WTC11 (cell line): ENCODE results near the gene PRR35. TPM values are rescaled to one million over a fixed set of nuclear protein-coding genes. Genes with fewer than 3 reads are reported as not detected.

ENCODE experiments used
- ATAC-seq: fragments of 200-7000 bp; cut with Tn5 transposase; 2 replicates; pipeline ENCODE4 v1.10.0; 2021; ENCODE audit warnings: mild to moderate bottlenecking, moderate library complexity
- CTCF ChIA-PET: fragments of 300-600 bp; sonication (Branson Sonifier 250); formaldehyde crosslinking; loops from one replicate; lab custom pipeline; 2021; ENCODE audit warnings: antibody characterized with exemption; lab: Charles Lee
- POLR2A ChIA-PET: fragments of 350-600 bp; sonication (Branson Sonifier 250); formaldehyde crosslinking; loops from one replicate; lab custom pipeline; 2021; ENCODE audit warnings: antibody characterized with exemption; lab: Charles Lee
- DNase-seq: peaks from one replicate; pipeline ENCODE4 v3.0.0; 2021; ENCODE audit warnings: low spot score
- H3K27ac Mint-ChIP-seq: 2 replicates; pipeline ENCODE4 v1.8.0; 2021; ENCODE audit warnings: mixed read lengths
- H3K27me3 Mint-ChIP-seq: 2 replicates; pipeline ENCODE4 v1.8.0; 2021; ENCODE audit warnings: low read depth, mild to moderate bottlenecking, moderate library complexity, mixed read lengths
- H3K36me3 Mint-ChIP-seq: 2 replicates; pipeline ENCODE4 v1.8.0; 2021; ENCODE audit warnings: mixed read lengths
- H3K4me1 Mint-ChIP-seq: 2 replicates; pipeline ENCODE4 v1.8.0; 2022; ENCODE audit warnings: mixed read lengths
- H3K4me3 Mint-ChIP-seq: 2 replicates; pipeline ENCODE4 v1.8.0; 2021; ENCODE audit warnings: mild to moderate bottlenecking, moderate library complexity, mixed read lengths
- H3K9me3 Mint-ChIP-seq: 2 replicates; pipeline ENCODE4 v1.8.0; 2021; ENCODE audit warnings: mixed read lengths
- ATF1 ChIP-seq: sonication (generic); formaldehyde crosslinking; IDR thresholded peaks from 2 replicates; pipeline ENCODE4 v1.8.1; 2023; ENCODE audit warnings: mild to moderate bottlenecking, moderate library complexity, missing genetic modification reagents
- CBFB ChIP-seq: sonication (generic); formaldehyde crosslinking; IDR thresholded peaks from 2 replicates; pipeline ENCODE4 v1.8.1; 2022; ENCODE audit warnings: mild to moderate bottlenecking, low read depth, missing genetic modification reagents
- FOXP1 ChIP-seq: sonication (generic); formaldehyde crosslinking; IDR thresholded peaks from 2 replicates; pipeline ENCODE4 v1.8.0; 2022; ENCODE audit warnings: missing genetic modification reagents, mild to moderate bottlenecking, moderate library complexity, borderline replicate concordance
- IRF2 ChIP-seq: sonication (generic); formaldehyde crosslinking; IDR thresholded peaks from 2 replicates; pipeline ENCODE4 v1.8.0; 2022; ENCODE audit warnings: low read depth, missing genetic modification reagents, borderline replicate concordance
- KAT7 ChIP-seq: sonication (generic); formaldehyde crosslinking; IDR thresholded peaks from 2 replicates; pipeline ENCODE4 v1.8.1; 2023; ENCODE audit warnings: missing genetic modification reagents, mild to moderate bottlenecking, borderline replicate concordance
- TEAD4 ChIP-seq: sonication (generic); formaldehyde crosslinking; IDR thresholded peaks from 2 replicates; pipeline ENCODE4 v1.8.0; 2022; ENCODE audit warnings: mild to moderate bottlenecking, missing genetic modification reagents
- ZNF671 ChIP-seq: fragments of 250-450 bp; sonication (Bioruptor Pico); IDR thresholded peaks from 2 replicates; pipeline ENCODE4 v1.8.0; 2021; ENCODE audit warnings: mild to moderate bottlenecking
- total RNA-seq: library from RNA; stranded (reverse); gene quantifications from 3 replicates; pipeline ENCODE4 v1.2.3, GENCODE V29; 2021
- TF ChIP-seq, protein P1 (sequence below): fragments of 250-450 bp; sonication (Bioruptor Pico); IDR thresholded peaks from 2 replicates; pipeline ENCODE4 v1.8.0; 2021; ENCODE audit warnings: mild to moderate bottlenecking
- TF ChIP-seq, protein P2 (sequence below): sonication (generic); formaldehyde crosslinking; IDR thresholded peaks from 2 replicates; pipeline ENCODE4 v1.8.1; 2023; ENCODE audit warnings: mild to moderate bottlenecking, missing genetic modification reagents
- TF ChIP-seq, protein P3 (sequence below): sonication (generic); formaldehyde crosslinking; IDR thresholded peaks from 2 replicates; pipeline ENCODE4 v1.8.1; 2022; ENCODE audit warnings: low read depth, mild to moderate bottlenecking, moderate library complexity, missing genetic modification reagents, borderline replicate concordance
- TF ChIP-seq, protein P4 (sequence below): fragments of 250-450 bp; sonication (Bioruptor Pico); IDR thresholded peaks from 2 replicates; pipeline ENCODE4 v1.9.0; 2021; ENCODE audit warnings: mild to moderate bottlenecking
- TF ChIP-seq, protein P5 (sequence below): sonication (generic); formaldehyde crosslinking; IDR thresholded peaks from 2 replicates; pipeline ENCODE4 v1.8.1; 2023; ENCODE audit warnings: mild to moderate bottlenecking, missing genetic modification reagents, borderline replicate concordance
- TF ChIP-seq, protein P6 (sequence below): sonication (generic); formaldehyde crosslinking; IDR thresholded peaks from 2 replicates; pipeline ENCODE4 v1.8.0; 2022; ENCODE audit warnings: missing genetic modification reagents

PRR35 gene
- total RNA-seq, 1 experiment from 2014 or later: 0.72 TPM

DNA sequence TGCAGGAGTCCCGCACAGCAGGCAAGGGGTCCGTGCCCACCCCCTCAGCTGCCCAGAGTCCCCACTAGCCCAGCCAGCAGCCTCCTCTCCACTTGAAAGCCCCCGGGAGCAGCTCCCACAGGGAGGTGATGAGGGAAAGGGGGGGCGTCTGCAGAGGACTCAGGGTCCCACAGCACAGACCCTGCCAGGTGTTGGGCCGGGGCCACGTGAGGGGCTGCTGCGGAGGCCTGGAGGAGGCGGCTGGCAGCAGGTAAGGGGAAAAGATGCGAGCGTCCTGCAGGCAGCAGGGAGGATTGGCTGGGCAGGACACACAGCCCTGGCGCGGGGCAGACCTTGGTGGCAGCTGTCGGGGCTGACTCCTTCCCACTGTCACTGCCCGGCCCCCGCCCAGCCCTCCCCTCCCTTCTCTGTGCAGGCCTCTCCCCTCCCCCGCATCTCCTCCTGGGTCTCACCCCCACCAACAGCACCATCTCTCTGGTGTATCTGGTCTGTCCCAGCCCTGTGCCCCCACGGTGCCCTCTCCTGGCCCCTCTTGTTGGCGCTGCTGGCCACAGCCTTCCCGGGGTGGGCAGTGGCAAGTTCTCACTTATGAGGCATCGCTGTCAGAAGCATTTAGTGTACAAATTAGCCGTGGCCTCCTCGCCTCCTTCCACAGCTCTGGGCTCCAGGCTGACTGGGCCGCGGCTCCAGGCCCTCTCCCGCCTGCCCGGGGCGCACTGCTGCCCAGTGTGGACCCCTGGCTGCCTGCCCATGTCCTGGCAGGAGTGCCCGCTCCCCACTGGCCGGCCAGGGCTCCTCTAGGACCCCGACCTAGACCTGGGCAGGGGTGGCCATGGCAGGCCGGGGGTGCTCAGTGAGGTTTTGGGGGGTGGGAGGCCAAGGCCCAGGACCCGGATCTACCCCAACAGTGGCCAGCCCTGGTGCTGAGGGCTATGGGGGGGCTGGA is 4.4 kb upstream of the PRR35 start:
- no peak overlapping the region for H3K4me3 Mint-ChIP-seq
- TF ChIP-seq, protein P1, sequence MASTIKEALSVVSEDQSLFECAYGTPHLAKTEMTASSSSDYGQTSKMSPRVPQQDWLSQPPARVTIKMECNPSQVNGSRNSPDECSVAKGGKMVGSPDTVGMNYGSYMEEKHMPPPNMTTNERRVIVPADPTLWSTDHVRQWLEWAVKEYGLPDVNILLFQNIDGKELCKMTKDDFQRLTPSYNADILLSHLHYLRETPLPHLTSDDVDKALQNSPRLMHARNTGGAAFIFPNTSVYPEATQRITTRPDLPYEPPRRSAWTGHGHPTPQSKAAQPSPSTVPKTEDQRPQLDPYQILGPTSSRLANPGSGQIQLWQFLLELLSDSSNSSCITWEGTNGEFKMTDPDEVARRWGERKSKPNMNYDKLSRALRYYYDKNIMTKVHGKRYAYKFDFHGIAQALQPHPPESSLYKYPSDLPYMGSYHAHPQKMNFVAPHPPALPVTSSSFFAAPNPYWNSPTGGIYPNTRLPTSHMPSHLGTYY (CRISPR knock-in tag): no peak
- no peak for TF ChIP-seq IRF2
- no peak for TF ChIP-seq ZNF671 (CRISPR knock-in tag)
- TF ChIP-seq CBFB (CRISPR knock-in tag): no peak
- TF ChIP-seq ATF1: no peak
- TF ChIP-seq, protein P2, sequence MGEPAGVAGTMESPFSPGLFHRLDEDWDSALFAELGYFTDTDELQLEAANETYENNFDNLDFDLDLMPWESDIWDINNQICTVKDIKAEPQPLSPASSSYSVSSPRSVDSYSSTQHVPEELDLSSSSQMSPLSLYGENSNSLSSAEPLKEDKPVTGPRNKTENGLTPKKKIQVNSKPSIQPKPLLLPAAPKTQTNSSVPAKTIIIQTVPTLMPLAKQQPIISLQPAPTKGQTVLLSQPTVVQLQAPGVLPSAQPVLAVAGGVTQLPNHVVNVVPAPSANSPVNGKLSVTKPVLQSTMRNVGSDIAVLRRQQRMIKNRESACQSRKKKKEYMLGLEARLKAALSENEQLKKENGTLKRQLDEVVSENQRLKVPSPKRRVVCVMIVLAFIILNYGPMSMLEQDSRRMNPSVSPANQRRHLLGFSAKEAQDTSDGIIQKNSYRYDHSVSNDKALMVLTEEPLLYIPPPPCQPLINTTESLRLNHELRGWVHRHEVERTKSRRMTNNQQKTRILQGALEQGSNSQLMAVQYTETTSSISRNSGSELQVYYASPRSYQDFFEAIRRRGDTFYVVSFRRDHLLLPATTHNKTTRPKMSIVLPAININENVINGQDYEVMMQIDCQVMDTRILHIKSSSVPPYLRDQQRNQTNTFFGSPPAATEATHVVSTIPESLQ (CRISPR knock-in tag): no peak
- no peak for TF ChIP-seq FOXP1 (CRISPR knock-in tag)
- DNase-seq: no peak
- ChIA-PET CTCF (interaction anchor here (0.6 to 0.9 kb wide), 3 partner anchors 17 to 46 kb away, joined by 3 to 6 read pairs (median 3); no protein-coding TSS in a partner anchor), POLR2A (interaction anchor here (0.5 kb wide), 1 partner anchor 102 kb away, joined by 4 read pairs; no protein-coding TSS in a partner anchor)
- H3K36me3 Mint-ChIP-seq: no peaks in the 10 kb centered on the region
- H3K27me3 Mint-ChIP-seq: peaks cover 14% of the 10 kb centered on the region
- ATAC-seq: no peak
- no peak overlapping the region for H3K27ac Mint-ChIP-seq
- no peaks in the 10 kb centered on the region for H3K9me3 Mint-ChIP-seq
- H3K4me1 Mint-ChIP-seq: no peaks in the 10 kb centered on the region

DNA sequence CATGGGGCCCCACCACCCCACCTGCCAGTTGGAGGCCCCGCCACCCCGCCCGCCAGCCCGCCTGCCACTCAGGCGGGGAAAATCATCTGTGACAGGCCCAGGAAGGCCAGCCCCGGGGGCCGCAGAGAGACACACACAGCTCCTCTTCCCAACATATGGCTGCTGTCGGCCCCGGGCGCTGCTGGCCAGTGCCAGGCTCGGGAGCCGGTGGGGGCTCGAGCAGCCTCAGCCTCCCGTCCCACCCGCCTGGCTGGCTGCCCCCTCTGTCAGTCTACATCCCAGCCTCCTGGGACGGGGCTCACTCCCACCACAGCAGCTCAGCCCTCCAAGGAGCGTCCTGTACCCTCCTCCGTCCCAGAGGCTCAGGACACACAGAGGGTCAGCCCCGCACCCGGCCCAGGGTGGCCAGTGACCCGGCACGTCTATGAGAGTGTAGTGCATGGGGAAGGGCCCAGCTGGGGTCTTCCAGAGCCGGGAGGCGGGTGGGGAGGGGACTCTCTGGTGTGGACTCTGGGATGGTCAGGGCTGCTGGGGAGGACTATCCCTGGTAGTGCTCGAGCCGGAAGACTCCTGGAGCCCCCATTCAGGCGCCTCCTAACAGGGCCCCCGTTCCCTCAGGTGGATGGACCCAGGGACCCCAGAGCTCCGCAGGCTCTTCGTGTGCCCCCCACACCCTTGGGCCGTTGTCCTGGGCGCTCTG is 3.6 kb upstream of the PRR35 start:
- Mint-ChIP-seq H3K4me1 (no peaks in the 10 kb centered on the region), H3K27ac (no peak overlapping the region), H3K27me3 (peaks cover 20% of the 10 kb centered on the region), H3K36me3 (no peaks in the 10 kb centered on the region), H3K9me3 (no peaks in the 10 kb centered on the region), H3K4me3 (no peak overlapping the region)
- ChIA-PET CTCF (interaction anchor here (0.6 to 0.9 kb wide), 2 partner anchors 20 to 46 kb away, joined by 3 to 6 read pairs; no protein-coding TSS in a partner anchor), POLR2A (interaction anchor here (0.5 kb wide), 1 partner anchor 103 kb away, joined by 4 read pairs; no protein-coding TSS in a partner anchor)
- DNase-seq (no peak), ATAC-seq (no peak)
- TF ChIP-seq, protein P3, sequence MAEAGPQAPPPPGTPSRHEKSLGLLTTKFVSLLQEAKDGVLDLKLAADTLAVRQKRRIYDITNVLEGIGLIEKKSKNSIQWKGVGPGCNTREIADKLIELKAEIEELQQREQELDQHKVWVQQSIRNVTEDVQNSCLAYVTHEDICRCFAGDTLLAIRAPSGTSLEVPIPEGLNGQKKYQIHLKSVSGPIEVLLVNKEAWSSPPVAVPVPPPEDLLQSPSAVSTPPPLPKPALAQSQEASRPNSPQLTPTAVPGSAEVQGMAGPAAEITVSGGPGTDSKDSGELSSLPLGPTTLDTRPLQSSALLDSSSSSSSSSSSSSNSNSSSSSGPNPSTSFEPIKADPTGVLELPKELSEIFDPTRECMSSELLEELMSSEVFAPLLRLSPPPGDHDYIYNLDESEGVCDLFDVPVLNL: no peak
- TF ChIP-seq, protein P2 (CRISPR knock-in tag): no peak
- no peak for TF ChIP-seq KAT7 (CRISPR knock-in tag)
- TF ChIP-seq, protein P4, sequence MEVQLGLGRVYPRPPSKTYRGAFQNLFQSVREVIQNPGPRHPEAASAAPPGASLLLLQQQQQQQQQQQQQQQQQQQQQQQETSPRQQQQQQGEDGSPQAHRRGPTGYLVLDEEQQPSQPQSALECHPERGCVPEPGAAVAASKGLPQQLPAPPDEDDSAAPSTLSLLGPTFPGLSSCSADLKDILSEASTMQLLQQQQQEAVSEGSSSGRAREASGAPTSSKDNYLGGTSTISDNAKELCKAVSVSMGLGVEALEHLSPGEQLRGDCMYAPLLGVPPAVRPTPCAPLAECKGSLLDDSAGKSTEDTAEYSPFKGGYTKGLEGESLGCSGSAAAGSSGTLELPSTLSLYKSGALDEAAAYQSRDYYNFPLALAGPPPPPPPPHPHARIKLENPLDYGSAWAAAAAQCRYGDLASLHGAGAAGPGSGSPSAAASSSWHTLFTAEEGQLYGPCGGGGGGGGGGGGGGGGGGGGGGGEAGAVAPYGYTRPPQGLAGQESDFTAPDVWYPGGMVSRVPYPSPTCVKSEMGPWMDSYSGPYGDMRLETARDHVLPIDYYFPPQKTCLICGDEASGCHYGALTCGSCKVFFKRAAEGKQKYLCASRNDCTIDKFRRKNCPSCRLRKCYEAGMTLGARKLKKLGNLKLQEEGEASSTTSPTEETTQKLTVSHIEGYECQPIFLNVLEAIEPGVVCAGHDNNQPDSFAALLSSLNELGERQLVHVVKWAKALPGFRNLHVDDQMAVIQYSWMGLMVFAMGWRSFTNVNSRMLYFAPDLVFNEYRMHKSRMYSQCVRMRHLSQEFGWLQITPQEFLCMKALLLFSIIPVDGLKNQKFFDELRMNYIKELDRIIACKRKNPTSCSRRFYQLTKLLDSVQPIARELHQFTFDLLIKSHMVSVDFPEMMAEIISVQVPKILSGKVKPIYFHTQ (CRISPR knock-in tag): no peak
- TF ChIP-seq, protein P5, sequence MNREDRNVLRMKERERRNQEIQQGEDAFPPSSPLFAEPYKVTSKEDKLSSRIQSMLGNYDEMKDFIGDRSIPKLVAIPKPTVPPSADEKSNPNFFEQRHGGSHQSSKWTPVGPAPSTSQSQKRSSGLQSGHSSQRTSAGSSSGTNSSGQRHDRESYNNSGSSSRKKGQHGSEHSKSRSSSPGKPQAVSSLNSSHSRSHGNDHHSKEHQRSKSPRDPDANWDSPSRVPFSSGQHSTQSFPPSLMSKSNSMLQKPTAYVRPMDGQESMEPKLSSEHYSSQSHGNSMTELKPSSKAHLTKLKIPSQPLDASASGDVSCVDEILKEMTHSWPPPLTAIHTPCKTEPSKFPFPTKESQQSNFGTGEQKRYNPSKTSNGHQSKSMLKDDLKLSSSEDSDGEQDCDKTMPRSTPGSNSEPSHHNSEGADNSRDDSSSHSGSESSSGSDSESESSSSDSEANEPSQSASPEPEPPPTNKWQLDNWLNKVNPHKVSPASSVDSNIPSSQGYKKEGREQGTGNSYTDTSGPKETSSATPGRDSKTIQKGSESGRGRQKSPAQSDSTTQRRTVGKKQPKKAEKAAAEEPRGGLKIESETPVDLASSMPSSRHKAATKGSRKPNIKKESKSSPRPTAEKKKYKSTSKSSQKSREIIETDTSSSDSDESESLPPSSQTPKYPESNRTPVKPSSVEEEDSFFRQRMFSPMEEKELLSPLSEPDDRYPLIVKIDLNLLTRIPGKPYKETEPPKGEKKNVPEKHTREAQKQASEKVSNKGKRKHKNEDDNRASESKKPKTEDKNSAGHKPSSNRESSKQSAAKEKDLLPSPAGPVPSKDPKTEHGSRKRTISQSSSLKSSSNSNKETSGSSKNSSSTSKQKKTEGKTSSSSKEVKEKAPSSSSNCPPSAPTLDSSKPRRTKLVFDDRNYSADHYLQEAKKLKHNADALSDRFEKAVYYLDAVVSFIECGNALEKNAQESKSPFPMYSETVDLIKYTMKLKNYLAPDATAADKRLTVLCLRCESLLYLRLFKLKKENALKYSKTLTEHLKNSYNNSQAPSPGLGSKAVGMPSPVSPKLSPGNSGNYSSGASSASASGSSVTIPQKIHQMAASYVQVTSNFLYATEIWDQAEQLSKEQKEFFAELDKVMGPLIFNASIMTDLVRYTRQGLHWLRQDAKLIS (CRISPR knock-in tag): no peak
- TF ChIP-seq, protein P6, sequence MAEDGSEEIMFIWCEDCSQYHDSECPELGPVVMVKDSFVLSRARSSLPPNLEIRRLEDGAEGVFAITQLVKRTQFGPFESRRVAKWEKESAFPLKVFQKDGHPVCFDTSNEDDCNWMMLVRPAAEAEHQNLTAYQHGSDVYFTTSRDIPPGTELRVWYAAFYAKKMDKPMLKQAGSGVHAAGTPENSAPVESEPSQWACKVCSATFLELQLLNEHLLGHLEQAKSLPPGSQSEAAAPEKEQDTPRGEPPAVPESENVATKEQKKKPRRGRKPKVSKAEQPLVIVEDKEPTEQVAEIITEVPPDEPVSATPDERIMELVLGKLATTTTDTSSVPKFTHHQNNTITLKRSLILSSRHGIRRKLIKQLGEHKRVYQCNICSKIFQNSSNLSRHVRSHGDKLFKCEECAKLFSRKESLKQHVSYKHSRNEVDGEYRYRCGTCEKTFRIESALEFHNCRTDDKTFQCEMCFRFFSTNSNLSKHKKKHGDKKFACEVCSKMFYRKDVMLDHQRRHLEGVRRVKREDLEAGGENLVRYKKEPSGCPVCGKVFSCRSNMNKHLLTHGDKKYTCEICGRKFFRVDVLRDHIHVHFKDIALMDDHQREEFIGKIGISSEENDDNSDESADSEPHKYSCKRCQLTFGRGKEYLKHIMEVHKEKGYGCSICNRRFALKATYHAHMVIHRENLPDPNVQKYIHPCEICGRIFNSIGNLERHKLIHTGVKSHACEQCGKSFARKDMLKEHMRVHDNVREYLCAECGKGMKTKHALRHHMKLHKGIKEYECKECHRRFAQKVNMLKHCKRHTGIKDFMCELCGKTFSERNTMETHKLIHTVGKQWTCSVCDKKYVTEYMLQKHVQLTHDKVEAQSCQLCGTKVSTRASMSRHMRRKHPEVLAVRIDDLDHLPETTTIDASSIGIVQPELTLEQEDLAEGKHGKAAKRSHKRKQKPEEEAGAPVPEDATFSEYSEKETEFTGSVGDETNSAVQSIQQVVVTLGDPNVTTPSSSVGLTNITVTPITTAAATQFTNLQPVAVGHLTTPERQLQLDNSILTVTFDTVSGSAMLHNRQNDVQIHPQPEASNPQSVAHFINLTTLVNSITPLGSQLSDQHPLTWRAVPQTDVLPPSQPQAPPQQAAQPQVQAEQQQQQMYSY (CRISPR knock-in tag): no peak
- TF ChIP-seq TEAD4: no peak
